DND-41 (cell line): ENCODE results near the gene FRMD8.
"Not testable (repeated sequence)": the region's sequence is repeated elsewhere in the genome, so short reads cannot be mapped to it uniquely, and the experiment has no call there.

ENCODE experiments used
- EZH2 ChIP-seq: IDR thresholded peaks from 3 replicates; pipeline ENCODE4 v1.6.1; 2012; ENCODE audit warnings: borderline replicate concordance, low read depth, mild to moderate bottlenecking, moderate library complexity, low read length, inconsistent platforms; ENCODE audit not compliant: severe bottlenecking
- TF ChIP-seq, protein P1 (sequence below): IDR thresholded peaks from 2 replicates; pipeline ENCODE4 v1.5.1; 2012; ENCODE audit warnings: borderline replicate concordance, low read length, moderate library complexity, mild to moderate bottlenecking; ENCODE audit not compliant: poor library complexity, severe bottlenecking; ENCODE audit errors: extremely low read depth

DNA sequence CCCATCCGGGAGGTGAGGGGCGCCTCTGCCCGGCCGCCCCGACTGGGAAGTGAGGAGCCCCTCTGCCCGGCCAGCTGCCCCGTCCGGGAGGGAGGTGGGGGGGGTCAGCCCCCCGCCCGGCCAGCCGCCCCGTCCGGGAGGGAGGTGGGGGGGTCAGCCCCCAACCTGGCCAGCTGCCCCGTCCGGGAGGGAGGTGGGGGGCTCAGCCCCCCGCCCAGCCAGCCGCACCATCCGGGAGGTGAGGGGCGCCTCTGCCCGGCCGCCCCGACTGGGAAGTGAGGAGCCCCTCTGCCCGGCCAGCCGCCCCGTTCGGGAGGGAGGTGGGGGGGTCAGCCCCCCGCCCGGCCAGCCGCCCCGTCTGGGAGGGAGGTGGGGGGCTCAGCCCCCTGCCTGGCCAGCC, 64.9 kb downstream of the FRMD8 start:
- TF ChIP-seq, protein P1, sequence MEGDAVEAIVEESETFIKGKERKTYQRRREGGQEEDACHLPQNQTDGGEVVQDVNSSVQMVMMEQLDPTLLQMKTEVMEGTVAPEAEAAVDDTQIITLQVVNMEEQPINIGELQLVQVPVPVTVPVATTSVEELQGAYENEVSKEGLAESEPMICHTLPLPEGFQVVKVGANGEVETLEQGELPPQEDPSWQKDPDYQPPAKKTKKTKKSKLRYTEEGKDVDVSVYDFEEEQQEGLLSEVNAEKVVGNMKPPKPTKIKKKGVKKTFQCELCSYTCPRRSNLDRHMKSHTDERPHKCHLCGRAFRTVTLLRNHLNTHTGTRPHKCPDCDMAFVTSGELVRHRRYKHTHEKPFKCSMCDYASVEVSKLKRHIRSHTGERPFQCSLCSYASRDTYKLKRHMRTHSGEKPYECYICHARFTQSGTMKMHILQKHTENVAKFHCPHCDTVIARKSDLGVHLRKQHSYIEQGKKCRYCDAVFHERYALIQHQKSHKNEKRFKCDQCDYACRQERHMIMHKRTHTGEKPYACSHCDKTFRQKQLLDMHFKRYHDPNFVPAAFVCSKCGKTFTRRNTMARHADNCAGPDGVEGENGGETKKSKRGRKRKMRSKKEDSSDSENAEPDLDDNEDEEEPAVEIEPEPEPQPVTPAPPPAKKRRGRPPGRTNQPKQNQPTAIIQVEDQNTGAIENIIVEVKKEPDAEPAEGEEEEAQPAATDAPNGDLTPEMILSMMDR: not testable (repeated sequence)
- not testable (repeated sequence) for TF ChIP-seq EZH2
